Stimulated activated CD4-positive, alpha-beta T cell treated with anti-CD3 and anti-CD28 coated beads, Interleukin-2, amount 100 ng/mL, for 4 hours (primary cell): ENCODE results near the gene KRT25.
"Not testable (repeated sequence)": the region's sequence is repeated elsewhere in the genome, so short reads cannot be mapped to it uniquely, and the experiment has no call there.

ENCODE experiments used
- DNase-seq: peaks from one replicate; pipeline ENCODE4 v3.0.0-alpha.2; 2020; ENCODE audit warnings: low read depth

The KRT25 gene

DNA sequence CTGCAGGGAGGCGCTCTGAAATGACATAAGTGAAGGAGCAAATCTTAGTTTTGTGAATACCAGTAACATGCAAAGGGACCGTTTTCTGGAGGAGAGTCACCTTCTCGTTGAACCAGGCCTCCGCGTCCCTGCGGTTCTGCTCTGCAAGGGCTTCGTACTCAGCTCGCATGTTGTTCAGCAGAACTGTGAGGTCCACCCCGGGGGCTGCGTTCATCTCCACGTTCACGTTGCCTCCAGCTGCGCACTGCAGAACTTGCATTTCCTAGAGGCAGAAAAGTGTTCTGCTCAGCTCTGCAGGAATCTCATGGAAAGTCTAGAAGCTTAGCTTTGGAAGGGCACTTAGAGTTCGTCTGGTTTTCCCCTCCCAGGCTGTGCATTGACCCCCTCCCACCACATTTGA lies 4.1 kb downstream of the KRT25 start:
- DNase-seq = no peak

- no peak for DNase-seq
Measured at GRCh38 chr17:40750391-40750790, 4.7 kb downstream of the KRT25 start.

DNA sequence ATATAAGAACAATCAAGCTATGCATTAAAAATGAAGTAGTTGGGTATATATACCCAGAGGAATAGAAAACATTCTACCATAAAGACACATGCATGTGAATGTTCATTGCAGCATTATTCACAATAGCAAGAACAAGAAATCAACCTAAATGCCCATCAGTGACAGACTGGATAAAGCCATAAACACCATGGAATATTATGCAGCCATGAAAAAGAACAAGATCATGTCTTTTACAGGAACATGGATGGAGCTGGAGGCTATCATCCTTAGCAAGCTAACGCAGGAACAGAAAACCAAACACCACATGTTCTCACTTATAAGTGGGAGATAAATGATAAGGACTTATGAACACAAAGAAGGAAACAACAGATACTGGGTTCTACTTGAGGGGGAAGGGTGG lies 6.5 kb downstream of the KRT25 start:
- not testable (repeated sequence) for DNase-seq

DNA sequence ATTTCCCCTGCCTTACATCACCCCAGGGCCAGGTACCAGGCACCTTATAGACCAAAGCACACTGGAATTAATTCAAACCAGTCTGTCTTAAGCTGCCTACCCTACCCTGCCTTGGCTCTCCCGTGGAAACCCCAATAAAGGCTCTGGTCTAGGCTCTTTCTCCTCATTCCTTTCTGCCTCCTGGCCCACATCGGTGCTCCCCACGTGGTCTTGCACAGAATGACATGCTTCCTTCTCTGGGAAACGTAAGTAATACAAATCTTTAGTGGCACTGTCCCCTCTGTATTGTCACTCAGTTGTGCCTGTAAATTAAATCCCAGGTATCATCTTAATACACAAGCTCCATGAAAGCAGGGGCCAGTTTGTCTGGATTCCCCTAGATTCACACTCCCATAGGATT lies 16.6 kb downstream of the KRT25 start:
- DNase-seq = no peak

- DNase-seq = no peak
Measured at GRCh38 chr17:40735016-40735415, 20.1 kb downstream of the KRT25 start.

DNA sequence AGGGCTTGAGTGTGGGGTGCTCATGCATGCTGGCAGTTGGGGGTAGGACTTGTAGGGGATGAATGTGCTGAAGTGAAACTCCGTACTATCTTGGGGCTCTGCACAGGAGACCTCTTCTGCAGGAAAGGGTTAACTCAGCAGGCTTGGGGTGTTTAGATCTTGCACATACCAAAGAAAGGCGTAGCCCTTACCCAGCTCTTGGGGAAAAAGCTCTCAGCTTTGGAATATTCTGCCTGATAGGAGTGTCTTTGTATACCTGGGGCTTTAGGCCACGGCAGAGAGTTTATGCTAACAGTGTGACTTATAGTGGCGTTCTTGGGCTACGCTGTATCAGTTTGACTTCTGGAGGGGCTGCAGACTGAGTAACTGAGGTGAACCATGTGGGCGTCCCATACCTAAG lies 21.1 kb downstream of the KRT25 start:
- DNase-seq = no peak

DNA sequence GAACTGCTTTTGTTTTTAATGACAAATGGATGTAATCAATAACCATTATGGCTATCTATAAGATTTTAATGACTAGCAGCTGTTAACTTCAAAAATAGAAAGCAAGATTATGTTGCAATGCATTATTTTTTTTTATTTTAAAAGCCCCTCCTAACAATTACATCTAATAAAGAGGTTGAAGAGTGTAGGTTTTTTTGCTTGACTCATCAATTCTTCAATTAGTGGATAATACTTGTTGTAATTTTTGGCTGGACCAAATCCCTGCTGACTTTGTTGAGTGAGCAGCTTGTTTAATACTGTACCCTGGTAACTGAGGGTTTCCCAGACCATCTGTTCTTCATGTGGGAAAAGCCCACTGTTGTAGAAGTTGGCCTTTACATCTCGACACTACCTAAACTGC lies 24.2 kb downstream of the KRT25 start:
- no peak for DNase-seq

DNA sequence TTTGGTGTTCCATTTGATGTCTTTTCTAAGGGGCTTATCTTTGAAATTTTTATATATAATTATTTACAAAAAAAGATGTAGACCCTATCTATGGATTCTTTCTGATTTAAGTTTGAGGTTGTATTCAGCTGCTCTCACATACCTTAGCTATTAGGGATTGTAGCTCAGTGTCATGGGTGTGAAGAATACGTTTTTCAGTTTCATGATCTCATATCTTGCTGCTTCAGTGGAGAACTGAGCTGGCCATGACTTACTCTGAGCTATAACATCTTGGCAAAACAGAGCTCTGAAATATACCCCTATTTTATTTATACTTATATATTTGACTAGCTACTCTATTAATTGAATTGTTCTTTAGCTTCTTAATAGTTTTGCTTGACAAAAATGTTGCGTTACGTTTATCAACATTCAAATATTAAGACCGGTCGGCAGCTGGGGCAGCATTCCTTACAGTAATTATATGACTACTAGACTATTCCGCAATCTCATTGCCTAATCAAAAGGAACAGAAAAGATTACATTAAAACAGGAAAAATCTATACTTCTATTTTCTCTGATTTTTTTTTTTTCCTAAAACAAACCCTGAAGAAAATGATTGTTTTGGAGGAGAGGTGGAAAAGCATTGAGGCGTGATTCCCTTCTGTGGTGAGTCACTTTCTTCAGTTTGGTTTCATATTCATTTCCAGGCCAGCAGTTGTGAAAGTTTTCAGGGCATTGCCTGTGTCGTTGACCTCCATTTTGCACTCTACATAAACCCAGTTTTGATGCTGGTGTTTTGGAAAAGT lies 27.5 kb downstream of the KRT25 start:
- DNase-seq = no peak

- DNase-seq = no peak
Measured at GRCh38 chr17:40726919-40727318, 28.2 kb downstream of the KRT25 start.

GRCh38 chr17:40724656-40725055 lies 30.5 kb downstream of the KRT25 start:
- no peak for DNase-seq

- no peak for DNase-seq
Measured at GRCh38 chr17:40722241-40722640, 32.9 kb downstream of the KRT25 start.

- no peak for DNase-seq
Measured at GRCh38 chr17:40720899-40721298, 34.2 kb downstream of the KRT25 start.

DNA sequence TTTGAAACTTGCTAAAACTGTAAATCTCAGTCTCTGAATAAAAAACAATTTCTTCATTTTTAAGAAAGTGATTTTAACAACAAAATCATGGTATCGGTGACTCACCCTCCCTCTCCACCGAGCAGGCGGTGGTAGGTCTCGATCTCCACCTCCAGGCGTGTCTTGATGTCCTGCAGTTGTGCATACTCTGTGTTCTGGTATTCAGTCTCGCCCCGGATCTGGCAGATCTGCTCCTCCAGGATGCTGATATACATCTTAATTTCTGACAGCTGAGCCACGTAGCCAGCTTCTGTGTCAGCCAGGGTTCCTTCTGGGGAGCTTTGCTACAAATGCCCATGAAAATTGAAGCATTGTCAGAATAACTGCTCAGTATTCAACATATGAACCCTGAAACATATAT lies 36.2 kb downstream of the KRT25 start:
- no peak for DNase-seq

DNA sequence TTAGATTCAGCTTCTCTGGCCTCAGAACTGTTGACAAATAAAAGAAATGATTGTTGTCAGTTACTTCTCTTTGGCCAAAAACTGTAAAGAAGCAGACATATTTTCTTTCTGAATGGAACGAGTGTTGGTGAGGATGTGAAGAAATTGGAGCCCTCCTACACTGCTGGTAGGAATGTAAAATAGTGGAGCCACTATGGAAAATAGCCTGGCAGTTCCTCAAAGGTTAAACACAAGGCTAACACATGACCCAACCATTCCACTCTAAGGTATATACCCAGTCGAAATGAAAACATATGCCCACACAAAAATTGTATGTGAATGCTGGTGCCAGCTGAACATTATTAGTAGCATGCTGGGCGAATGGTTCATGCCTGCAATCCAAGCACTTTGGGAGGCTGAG lies 37.4 kb downstream of the KRT25 start:
- DNase-seq = no peak

GRCh38 chr17:40714473-40714872 lies 40.7 kb downstream of the KRT25 start:
- no peak for DNase-seq

DNA sequence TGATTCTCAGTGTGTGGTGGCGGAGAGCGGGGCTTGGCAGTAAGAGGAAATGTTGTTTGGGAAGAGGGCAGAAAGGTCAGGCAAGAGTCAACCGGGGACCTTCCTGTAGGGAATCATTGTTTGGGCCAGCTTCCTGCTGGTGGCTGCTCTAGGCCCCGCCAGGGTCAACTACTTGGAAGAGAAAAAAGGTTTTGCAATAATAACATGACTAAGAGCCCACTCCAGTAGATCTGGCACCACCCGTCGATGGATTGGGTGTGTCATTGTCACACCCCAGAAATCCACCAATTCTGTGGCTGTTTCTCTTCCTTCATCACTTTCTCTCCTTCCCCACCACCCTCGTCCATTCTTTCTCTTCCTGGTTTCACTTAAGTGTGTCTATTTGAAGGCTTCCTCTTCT lies 47.4 kb downstream of the KRT25 start:
- no peak for DNase-seq

- DNase-seq = no peak
Measured at GRCh38 chr17:40705584-40705983, 49.5 kb downstream of the KRT25 start.

GRCh38 chr17:40703652-40704051 lies 51.5 kb downstream of the KRT25 start, which contains the start of gene KRT24:
Gene KRT24, minus strand, starts transcription at chr17:40703752. Its CDS starts 59 bp downstream, at chr17:40703693.
- no peak for DNase-seq

DNA sequence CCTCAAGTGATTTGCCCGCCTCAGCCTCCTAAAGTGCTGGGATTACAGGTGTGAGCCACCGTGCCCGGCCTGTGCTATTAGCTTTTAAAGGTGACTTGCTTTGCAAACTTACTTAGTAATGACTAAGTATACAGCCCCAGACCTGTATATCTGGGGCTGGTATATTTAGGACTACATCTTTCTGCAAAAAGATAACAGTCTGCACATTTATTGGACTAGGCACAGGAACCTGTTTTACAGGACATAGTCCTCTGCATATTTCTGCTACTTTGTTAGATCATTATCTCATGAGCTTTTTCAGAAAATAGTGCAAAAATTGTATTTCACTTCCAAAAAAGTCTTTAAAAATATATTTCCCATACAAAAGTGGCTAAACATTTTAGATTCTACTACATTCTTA lies 52.9 kb downstream of the KRT25 start:
- no peak for DNase-seq

DNA sequence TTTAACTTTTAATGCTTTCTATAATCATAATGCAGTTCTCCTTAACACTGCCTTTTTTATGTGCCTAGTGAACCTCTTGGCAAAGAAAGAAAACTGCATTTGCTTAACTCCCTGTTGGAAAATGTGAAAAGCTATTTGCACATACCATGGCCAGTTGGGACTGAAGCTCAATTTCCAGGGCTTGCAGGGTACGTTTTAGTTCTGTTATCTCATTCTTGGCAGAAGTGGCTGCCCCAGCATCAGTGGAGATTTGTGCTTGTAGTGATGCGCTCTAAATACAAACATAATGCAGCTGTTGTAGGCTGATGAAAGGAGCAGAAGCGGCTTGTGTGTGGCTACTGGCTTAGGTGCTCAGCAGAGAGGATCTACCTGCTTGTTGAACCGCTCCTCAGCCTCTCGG lies 55.3 kb downstream of the KRT25 start:
- DNase-seq = no peak

DNA sequence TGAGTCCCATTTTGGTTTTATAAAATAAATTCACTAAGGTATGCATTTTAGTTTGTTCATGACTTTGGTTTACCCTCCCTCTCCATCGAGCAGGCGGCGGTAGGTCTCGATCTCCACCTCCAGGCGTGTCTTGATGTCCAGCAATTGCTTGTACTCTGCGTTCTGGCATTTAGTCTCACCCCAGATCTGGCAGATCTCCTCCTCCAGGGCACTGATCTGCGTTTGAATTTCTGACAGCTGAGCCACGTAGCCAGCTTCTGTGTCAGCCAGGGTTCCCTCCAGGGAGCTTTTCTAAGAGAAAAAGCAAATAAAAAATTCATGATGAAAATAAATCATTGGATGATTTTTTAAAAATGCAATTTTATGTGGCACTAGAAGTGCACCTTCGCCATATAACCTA lies 55.8 kb downstream of the KRT25 start:
- no peak for DNase-seq
